HepG2 (cell line): Measurements from ENCODE around the gene ENAH. TPM values are rescaled to one million over a fixed set of nuclear protein-coding genes. Genes with fewer than 3 reads are reported as not detected.

Experiments
- BHLHE40 ChIP-seq: IDR thresholded peaks from 2 replicates; pipeline ENCODE4 v1.6.1; 2011; ENCODE audit warnings: low read length, improper control_type of control experiment
- CBX2 ChIP-seq, 2 experiments: fragments of 200-600 bp in 1 of 2; sonication (generic); formaldehyde crosslinking in 1 of 2; IDR thresholded peaks; 2 replicates each; pipeline versions ENCODE4 v1.7.0 to v1.8.1; 2018 to 2022; ENCODE audit warnings: low read depth in 2 of 2, low read length in 1 of 2, mild to moderate bottlenecking in 1 of 2, missing genetic modification reagents in 1 of 2
- EEA1 ChIP-seq: sonication (generic); formaldehyde crosslinking; IDR thresholded peaks from 2 replicates; pipeline ENCODE4 v1.5.1; 2020; ENCODE audit warnings: mild to moderate bottlenecking, missing genetic modification reagents, borderline replicate concordance
- FOXO1 ChIP-seq: sonication (generic); formaldehyde crosslinking; IDR thresholded peaks from 2 replicates; pipeline ENCODE4 v1.4.0; 2020; ENCODE audit warnings: missing genetic modification reagents
- HMGA1 ChIP-seq: sonication (generic); formaldehyde crosslinking; conservative IDR thresholded peaks from 2 replicates; pipeline ENCODE4 v1.4.0; 2020; ENCODE audit warnings: missing genetic modification reagents
- KAT2B ChIP-seq: fragments of 150-350 bp; IDR thresholded peaks from 2 replicates; pipeline ENCODE4 v1.6.1; 2014; ENCODE audit warnings: low read depth, low read length, borderline replicate concordance
- MEF2D ChIP-seq: sonication (generic); formaldehyde crosslinking; IDR thresholded peaks from 2 replicates; pipeline ENCODE4 v1.5.1; 2020; ENCODE audit warnings: mild to moderate bottlenecking, missing genetic modification reagents
- MTF1 ChIP-seq: sonication (generic); formaldehyde crosslinking; IDR thresholded peaks from 2 replicates; pipeline ENCODE4 v1.5.0; 2020; ENCODE audit warnings: missing genetic modification reagents
- NR3C1 ChIP-seq: sonication (generic); formaldehyde crosslinking; IDR thresholded peaks from 2 replicates; pipeline ENCODE4 v1.4.0; 2020; ENCODE audit warnings: missing genetic modification reagents
- SRSF1 ChIP-seq: fragments of 200-400 bp; formaldehyde crosslinking; optimal IDR thresholded peaks from 2 replicates; pipeline ENCODE3; 2017; ENCODE audit warnings: mild to moderate bottlenecking, low read depth, low read length, moderate library complexity
- TOPORS ChIP-seq: sonication (generic); formaldehyde crosslinking; IDR thresholded peaks from 2 replicates; pipeline ENCODE4 v1.8.0; 2023; ENCODE audit warnings: mild to moderate bottlenecking, missing genetic modification reagents
- ZFP36 ChIP-seq: fragments of 150-350 bp; IDR thresholded peaks from 2 replicates; pipeline ENCODE4 v1.6.1; 2018; ENCODE audit warnings: borderline replicate concordance, low read length, low read depth; ENCODE audit not compliant: partially characterized antibody
- ZFYVE20 ChIP-seq: sonication (generic); formaldehyde crosslinking; IDR thresholded peaks from 2 replicates; pipeline ENCODE4 v1.8.0; 2023; ENCODE audit warnings: low read depth, mild to moderate bottlenecking, moderate library complexity, missing genetic modification reagents, borderline replicate concordance
- ZNF256 ChIP-seq: sonication (generic); formaldehyde crosslinking; conservative IDR thresholded peaks from 2 replicates; pipeline ENCODE4 v1.4.0; 2020; ENCODE audit warnings: missing genetic modification reagents
- ZNF746 ChIP-seq: sonication (generic); formaldehyde crosslinking; IDR thresholded peaks from 2 replicates; pipeline ENCODE4 v1.8.0; 2022; ENCODE audit warnings: mild to moderate bottlenecking, missing genetic modification reagents
- polyA plus RNA-seq, 8 experiments: library from polyadenylated mRNA; depleted of rRNA in 3 of 8; stranded (reverse) in 7 of 8; unstranded in 1 of 8; fragments of >200 nt; fragmentation: Illumina TruSeq in 4 of 8; extraction: Trizol in 4 of 8; gene quantifications; 2 replicates each; pipeline versions ENCODE4 v1.2.1 to v1.2.3, GENCODE V29; 2011 to 2016; ENCODE audit warnings: low read depth in 4 of 8, missing spikeins in 1 of 8, mixed read lengths in 1 of 8; ENCODE audit not compliant: insufficient read depth in 1 of 8
- total RNA-seq, 5 experiments: library from RNA; depleted of rRNA; stranded (reverse); fragments of >200 nt; fragmentation: Illumina TruSeq; extraction: Trizol; gene quantifications; 2 replicates each; pipeline ENCODE4 v1.2.3, GENCODE V29; 2016; ENCODE audit warnings: low read depth in 1 of 5
- TF ChIP-seq, protein P1 (sequence below): sonication (generic); formaldehyde crosslinking; IDR thresholded peaks from 2 replicates; pipeline ENCODE4 v1.8.0; 2022; ENCODE audit warnings: mild to moderate bottlenecking, missing genetic modification reagents; ENCODE audit not compliant: insufficient replicate concordance
- TF ChIP-seq, protein P2 (sequence below): sonication (generic); formaldehyde crosslinking; IDR thresholded peaks from 2 replicates; pipeline ENCODE4 v1.5.1; 2020; ENCODE audit warnings: missing genetic modification reagents, mild to moderate bottlenecking, borderline replicate concordance
- TF ChIP-seq, protein P3 (sequence below): sonication (generic); formaldehyde crosslinking; IDR thresholded peaks from 2 replicates; pipeline ENCODE4 v1.8.0; 2022; ENCODE audit warnings: missing genetic modification reagents, mild to moderate bottlenecking, moderate library complexity, borderline replicate concordance
- TF ChIP-seq, protein P4 (sequence below): sonication (generic); formaldehyde crosslinking; IDR thresholded peaks from 2 replicates; pipeline ENCODE4; 2020; ENCODE audit warnings: missing genetic modification reagents, mild to moderate bottlenecking, borderline replicate concordance

The ENAH gene
- total and polyA plus RNA-seq, 2 of the 13 experiments (the other 11 are each of a cell fraction or from before 2014, with no cell fraction given) = 22.1 to 58.3 TPM

DNA sequence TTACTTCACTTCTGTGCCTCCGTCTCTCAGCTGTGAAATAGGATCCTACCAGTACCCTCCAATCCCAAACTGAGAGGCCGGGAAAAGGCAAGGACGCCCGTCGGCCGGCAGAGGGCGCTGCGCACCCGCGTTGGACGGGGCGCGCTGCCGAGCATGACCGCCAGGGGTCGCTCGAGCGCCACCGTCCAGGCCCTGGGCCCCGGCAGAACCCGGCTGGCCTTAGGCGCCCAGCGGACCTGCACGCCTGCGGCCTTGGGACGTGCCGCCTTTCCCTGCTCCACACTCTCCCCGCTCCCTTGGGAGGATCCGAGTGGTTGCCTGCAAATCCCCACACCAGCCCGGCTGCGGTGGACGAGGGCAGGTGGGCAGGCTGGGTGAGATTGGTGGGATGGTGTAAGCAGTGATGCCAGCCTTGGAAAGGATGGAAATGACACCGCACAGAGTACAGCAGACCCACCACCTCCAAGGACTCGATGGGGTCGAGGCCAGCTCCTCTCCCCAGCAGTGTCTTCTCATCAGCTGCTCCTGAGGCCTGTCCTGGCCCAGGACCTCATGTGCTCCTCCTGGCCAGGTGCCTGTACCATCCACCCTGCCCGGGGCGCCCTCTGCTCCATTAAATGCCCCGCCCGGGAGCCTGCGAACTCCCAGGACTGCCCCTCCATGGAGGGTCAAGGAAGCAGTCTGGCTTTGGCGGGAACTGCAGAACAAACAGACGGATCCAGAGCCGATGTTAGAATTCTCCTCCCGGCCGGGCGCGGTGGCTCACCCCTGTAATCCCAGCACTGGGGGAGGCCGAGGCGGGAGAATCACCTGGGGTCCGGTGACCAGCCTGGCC is 177.7 kb downstream of the ENAH start (continued):
- TF ChIP-seq, protein P1, sequence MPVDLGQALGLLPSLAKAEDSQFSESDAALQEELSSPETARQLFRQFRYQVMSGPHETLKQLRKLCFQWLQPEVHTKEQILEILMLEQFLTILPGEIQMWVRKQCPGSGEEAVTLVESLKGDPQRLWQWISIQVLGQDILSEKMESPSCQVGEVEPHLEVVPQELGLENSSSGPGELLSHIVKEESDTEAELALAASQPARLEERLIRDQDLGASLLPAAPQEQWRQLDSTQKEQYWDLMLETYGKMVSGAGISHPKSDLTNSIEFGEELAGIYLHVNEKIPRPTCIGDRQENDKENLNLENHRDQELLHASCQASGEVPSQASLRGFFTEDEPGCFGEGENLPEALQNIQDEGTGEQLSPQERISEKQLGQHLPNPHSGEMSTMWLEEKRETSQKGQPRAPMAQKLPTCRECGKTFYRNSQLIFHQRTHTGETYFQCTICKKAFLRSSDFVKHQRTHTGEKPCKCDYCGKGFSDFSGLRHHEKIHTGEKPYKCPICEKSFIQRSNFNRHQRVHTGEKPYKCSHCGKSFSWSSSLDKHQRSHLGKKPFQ = no peak
- TF ChIP-seq TOPORS (CRISPR knock-in tag) (peak; percentile 85), HMGA1 (CRISPR knock-in tag) (no peak), BHLHE40 (peak; percentile 50; the same call in 1 of the 2 replicates), FOXO1 (CRISPR knock-in tag) (peak; percentile 47), KAT2B (no peak), MEF2D (CRISPR knock-in tag) (no peak), ZFYVE20 (no peak), ZNF256 (CRISPR knock-in tag) (0 out of 2 replicates have a peak, but pooled peaks have one; percentile 62), ZNF746 (CRISPR knock-in tag) (no peak), SRSF1 (no peak), EEA1 (CRISPR knock-in tag) (no peak), MTF1 (CRISPR knock-in tag) (no peak), ZFP36 (no peak), CBX2 (IDR thresholded peaks at IDR 0.05; ENCODE audit: low read depth, low read length) (no peak), CBX2 (CRISPR knock-in tag; IDR thresholded peaks at IDR 0.05; ENCODE audit: low read depth) (no peak), NR3C1 (no peak)
- TF ChIP-seq, protein P2, sequence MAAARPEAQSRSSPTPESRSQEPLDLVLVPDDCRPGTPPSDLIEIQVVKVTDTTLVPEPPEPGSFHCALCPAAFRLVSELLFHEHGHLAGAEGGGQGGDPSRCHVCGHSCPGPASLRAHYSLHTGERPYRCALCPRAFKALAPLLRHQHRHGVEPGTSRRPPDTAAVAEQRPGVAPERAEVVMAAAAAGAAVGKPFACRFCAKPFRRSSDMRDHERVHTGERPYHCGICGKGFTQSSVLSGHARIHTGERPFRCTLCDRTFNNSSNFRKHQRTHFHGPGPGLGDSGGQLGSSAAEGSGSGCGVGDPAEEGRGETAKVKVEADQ (CRISPR knock-in tag) = peak; percentile 86
- TF ChIP-seq, protein P3, sequence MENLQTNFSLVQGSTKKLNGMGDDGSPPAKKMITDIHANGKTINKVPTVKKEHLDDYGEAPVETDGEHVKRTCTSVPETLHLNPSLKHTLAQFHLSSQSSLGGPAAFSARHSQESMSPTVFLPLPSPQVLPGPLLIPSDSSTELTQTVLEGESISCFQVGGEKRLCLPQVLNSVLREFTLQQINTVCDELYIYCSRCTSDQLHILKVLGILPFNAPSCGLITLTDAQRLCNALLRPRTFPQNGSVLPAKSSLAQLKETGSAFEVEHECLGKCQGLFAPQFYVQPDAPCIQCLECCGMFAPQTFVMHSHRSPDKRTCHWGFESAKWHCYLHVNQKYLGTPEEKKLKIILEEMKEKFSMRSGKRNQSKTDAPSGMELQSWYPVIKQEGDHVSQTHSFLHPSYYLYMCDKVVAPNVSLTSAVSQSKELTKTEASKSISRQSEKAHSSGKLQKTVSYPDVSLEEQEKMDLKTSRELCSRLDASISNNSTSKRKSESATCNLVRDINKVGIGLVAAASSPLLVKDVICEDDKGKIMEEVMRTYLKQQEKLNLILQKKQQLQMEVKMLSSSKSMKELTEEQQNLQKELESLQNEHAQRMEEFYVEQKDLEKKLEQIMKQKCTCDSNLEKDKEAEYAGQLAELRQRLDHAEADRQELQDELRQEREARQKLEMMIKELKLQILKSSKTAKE (CRISPR knock-in tag) = no peak
- TF ChIP-seq, protein P4, sequence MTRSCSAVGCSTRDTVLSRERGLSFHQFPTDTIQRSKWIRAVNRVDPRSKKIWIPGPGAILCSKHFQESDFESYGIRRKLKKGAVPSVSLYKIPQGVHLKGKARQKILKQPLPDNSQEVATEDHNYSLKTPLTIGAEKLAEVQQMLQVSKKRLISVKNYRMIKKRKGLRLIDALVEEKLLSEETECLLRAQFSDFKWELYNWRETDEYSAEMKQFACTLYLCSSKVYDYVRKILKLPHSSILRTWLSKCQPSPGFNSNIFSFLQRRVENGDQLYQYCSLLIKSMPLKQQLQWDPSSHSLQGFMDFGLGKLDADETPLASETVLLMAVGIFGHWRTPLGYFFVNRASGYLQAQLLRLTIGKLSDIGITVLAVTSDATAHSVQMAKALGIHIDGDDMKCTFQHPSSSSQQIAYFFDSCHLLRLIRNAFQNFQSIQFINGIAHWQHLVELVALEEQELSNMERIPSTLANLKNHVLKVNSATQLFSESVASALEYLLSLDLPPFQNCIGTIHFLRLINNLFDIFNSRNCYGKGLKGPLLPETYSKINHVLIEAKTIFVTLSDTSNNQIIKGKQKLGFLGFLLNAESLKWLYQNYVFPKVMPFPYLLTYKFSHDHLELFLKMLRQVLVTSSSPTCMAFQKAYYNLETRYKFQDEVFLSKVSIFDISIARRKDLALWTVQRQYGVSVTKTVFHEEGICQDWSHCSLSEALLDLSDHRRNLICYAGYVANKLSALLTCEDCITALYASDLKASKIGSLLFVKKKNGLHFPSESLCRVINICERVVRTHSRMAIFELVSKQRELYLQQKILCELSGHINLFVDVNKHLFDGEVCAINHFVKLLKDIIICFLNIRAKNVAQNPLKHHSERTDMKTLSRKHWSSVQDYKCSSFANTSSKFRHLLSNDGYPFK = no peak
